Stimulated activated naive CD8-positive, alpha-beta T cell treated with anti-CD3 and anti-CD28 coated beads, Interleukin-15, amount 100 ng/mL, for 72 hours (primary cell): ENCODE data around the gene KCNMB1.
A peak's percentile ranks its signal among the peaks of the same experiment; 100 is the strongest.

Experiments
- ATAC-seq: fragments of 150-1000 bp; cut with Tn5 transposase; 2 replicates; pipeline ENCODE4 v1.10.0; 2021; ENCODE audit warnings: mild to moderate bottlenecking, moderate library complexity
- DNase-seq, 2 donors: peaks; one replicate each; pipeline ENCODE4 v3.0.0; 2021 to 2022
- H3K27ac Mint-ChIP-seq, 2 donors: one replicate each; pipeline ENCODE4 v1.8.0; 2022; ENCODE audit warnings: mild to moderate bottlenecking in 2 of 2, mixed read lengths in 2 of 2, moderate library complexity in 2 of 2
- H3K27me3 Mint-ChIP-seq: one replicate; pipeline ENCODE4 v1.8.0; 2022; ENCODE audit warnings: mixed read lengths
- H3K4me1 Mint-ChIP-seq: one replicate; pipeline ENCODE4 v1.8.0; 2022; ENCODE audit warnings: mild to moderate bottlenecking, mixed read lengths
- H3K4me3 Mint-ChIP-seq, 2 donors: one replicate each; pipeline ENCODE4 v1.8.0; 2022; ENCODE audit warnings: mild to moderate bottlenecking in 2 of 2, mixed read lengths in 2 of 2, moderate library complexity in 1 of 2
- H3K9me3 Mint-ChIP-seq, 2 donors: one replicate each; pipeline ENCODE4 v1.8.0; 2022; ENCODE audit warnings: mixed read lengths in 2 of 2

KCNMB1 gene

GRCh38 chr5:170423692-170424091 is 34.5 kb upstream of the KCNMB1 start:
- Mint-ChIP-seq H3K27me3 (peaks cover 16% of the 10 kb centered on the region), H3K4me1 (peaks cover 11% of the 10 kb centered on the region), H3K4me3 (no peak overlapping the region), H3K27ac (no peak overlapping the region), H3K9me3 (no peaks in the 10 kb centered on the region)
- DNase-seq (no peak), ATAC-seq (no peak)

- Mint-ChIP-seq H3K4me3 (no peak overlapping the region), H3K9me3 (no peaks in the 10 kb centered on the region), H3K4me1 (peaks cover 22% of the 10 kb centered on the region), H3K27me3 (peaks cover 7% of the 10 kb centered on the region), H3K27ac (no peak overlapping the region)
- DNase-seq: no peak
- no peak for ATAC-seq
Observed at GRCh38 chr5:170421826-170422225, 32.7 kb upstream of the KCNMB1 start.

- Mint-ChIP-seq H3K4me1 (peaks cover 22% of the 10 kb centered on the region), H3K9me3 (no peaks in the 10 kb centered on the region), H3K27me3 (peaks cover 7% of the 10 kb centered on the region), H3K4me3 (no peak overlapping the region), H3K27ac (no peak overlapping the region)
- ATAC-seq (peak; percentile 71), DNase-seq (peak; percentile 34 to 36)
Observed at GRCh38 chr5:170420806-170421412, 31.7 kb upstream of the KCNMB1 start.

GRCh38 chr5:170419643-170420042 is 30.5 kb upstream of the KCNMB1 start:
- ATAC-seq: no peak
- Mint-ChIP-seq H3K4me3 (no peak overlapping the region), H3K4me1 (peaks cover 22% of the 10 kb centered on the region), H3K27ac (no peak overlapping the region), H3K27me3 (peaks cover 7% of the 10 kb centered on the region), H3K9me3 (no peaks in the 10 kb centered on the region)
- no peak for DNase-seq

- peaks cover 22% of the 10 kb centered on the region for H3K4me1 Mint-ChIP-seq
Observed at GRCh38 chr5:170418736-170419135, 29.6 kb upstream of the KCNMB1 start.

GRCh38 chr5:170416526-170416925 is 27.4 kb upstream of the KCNMB1 start:
- ATAC-seq: no peak
- H3K27ac Mint-ChIP-seq: no peak overlapping the region
- H3K4me1 Mint-ChIP-seq: peaks cover 22% of the 10 kb centered on the region
- DNase-seq: no peak
- H3K9me3 Mint-ChIP-seq: no peaks in the 10 kb centered on the region
- H3K4me3 Mint-ChIP-seq: no peak overlapping the region
- no peaks in the 10 kb centered on the region for H3K27me3 Mint-ChIP-seq

More at GRCh38 chr5:170418736-170419135, 29.6 kb upstream of the KCNMB1 start:
- no peak for ATAC-seq
- Mint-ChIP-seq H3K27me3 (peaks cover 7% of the 10 kb centered on the region), H3K4me3 (no peak overlapping the region), H3K27ac (peak overlapping the region in 1 of 2 donors; percentile 22), H3K9me3 (no peaks in the 10 kb centered on the region)
- no peak for DNase-seq

- no peak for DNase-seq
- Mint-ChIP-seq H3K4me3 (no peak overlapping the region), H3K4me1 (peaks cover 16% of the 10 kb centered on the region), H3K27ac (no peak overlapping the region), H3K9me3 (no peaks in the 10 kb centered on the region), H3K27me3 (no peaks in the 10 kb centered on the region)
- no peak for ATAC-seq
Observed at GRCh38 chr5:170414786-170415185, 25.6 kb upstream of the KCNMB1 start.

GRCh38 chr5:170413897-170414296 is 24.7 kb upstream of the KCNMB1 start:
- Mint-ChIP-seq H3K27ac (no peak overlapping the region), H3K27me3 (no peaks in the 10 kb centered on the region)

GRCh38 chr5:170411100-170411499 is 21.9 kb upstream of the KCNMB1 start:
- ATAC-seq (no peak), DNase-seq (no peak)
- Mint-ChIP-seq H3K4me1 (no peaks in the 10 kb centered on the region), H3K9me3 (no peaks in the 10 kb centered on the region), H3K4me3 (no peak overlapping the region), H3K27me3 (no peaks in the 10 kb centered on the region), H3K27ac (no peak overlapping the region)

More at GRCh38 chr5:170413897-170414296, 24.7 kb upstream of the KCNMB1 start:
- Mint-ChIP-seq H3K9me3 (no peaks in the 10 kb centered on the region), H3K4me1 (peaks cover 13% of the 10 kb centered on the region), H3K4me3 (no peak overlapping the region)
- DNase-seq (no peak), ATAC-seq (no peak)

- DNase-seq: no peak
- Mint-ChIP-seq H3K9me3 (no peaks in the 10 kb centered on the region), H3K27ac (no peak overlapping the region), H3K4me1 (no peaks in the 10 kb centered on the region), H3K27me3 (no peaks in the 10 kb centered on the region), H3K4me3 (no peak overlapping the region)
- ATAC-seq: no peak
Observed at GRCh38 chr5:170410401-170410800, 21.2 kb upstream of the KCNMB1 start.

GRCh38 chr5:170408877-170409660 is 19.9 kb upstream of the KCNMB1 start:
- Mint-ChIP-seq H3K27me3 (no peaks in the 10 kb centered on the region), H3K4me1 (no peaks in the 10 kb centered on the region), H3K4me3 (no peak overlapping the region), H3K27ac (no peak overlapping the region), H3K9me3 (no peaks in the 10 kb centered on the region)
- DNase-seq (no peak), ATAC-seq (peak; percentile 34)

GRCh38 chr5:170408226-170408625 is 19.1 kb upstream of the KCNMB1 start:
- Mint-ChIP-seq H3K4me1 (no peaks in the 10 kb centered on the region), H3K9me3 (no peaks in the 10 kb centered on the region), H3K27ac (no peak overlapping the region), H3K4me3 (no peak overlapping the region), H3K27me3 (no peaks in the 10 kb centered on the region)
- ATAC-seq (no peak), DNase-seq (no peak)

- H3K4me1 Mint-ChIP-seq: no peaks in the 10 kb centered on the region
- no peak overlapping the region for H3K4me3 Mint-ChIP-seq
- H3K27ac Mint-ChIP-seq: no peak overlapping the region
- no peak for ATAC-seq
- no peak for DNase-seq
- H3K9me3 Mint-ChIP-seq: peaks cover 0 to 6% of the 10 kb centered on the region in 2 donors
- H3K27me3 Mint-ChIP-seq: no peaks in the 10 kb centered on the region
Observed at GRCh38 chr5:170407062-170407461, 17.9 kb upstream of the KCNMB1 start.

- H3K4me1 Mint-ChIP-seq: peaks cover under 1% of the 10 kb centered on the region
- DNase-seq (no peak), ATAC-seq (no peak)
- H3K27ac Mint-ChIP-seq: no peak overlapping the region
- H3K27me3 Mint-ChIP-seq: no peaks in the 10 kb centered on the region
- peaks cover 0 to 7% of the 10 kb centered on the region in 2 donors for H3K9me3 Mint-ChIP-seq
- no peak overlapping the region for H3K4me3 Mint-ChIP-seq
Observed at GRCh38 chr5:170405817-170406216, 16.6 kb upstream of the KCNMB1 start.

- H3K4me3 Mint-ChIP-seq: no peak overlapping the region
- peaks cover 8% of the 10 kb centered on the region for H3K4me1 Mint-ChIP-seq
- H3K9me3 Mint-ChIP-seq: peaks cover 0 to 7% of the 10 kb centered on the region in 2 donors
- no peak for DNase-seq
- no peak overlapping the region for H3K27ac Mint-ChIP-seq
- no peaks in the 10 kb centered on the region for H3K27me3 Mint-ChIP-seq
- ATAC-seq: no peak
Observed at GRCh38 chr5:170404398-170404797, 15.2 kb upstream of the KCNMB1 start.

GRCh38 chr5:170403675-170404074 is 14.5 kb upstream of the KCNMB1 start:
- H3K4me1 Mint-ChIP-seq: peaks cover 8% of the 10 kb centered on the region
- peaks cover 0 to 7% of the 10 kb centered on the region in 2 donors for H3K9me3 Mint-ChIP-seq
- no peaks in the 10 kb centered on the region for H3K27me3 Mint-ChIP-seq

More at GRCh38 chr5:170403675-170404074, 14.5 kb upstream of the KCNMB1 start:
- H3K27ac Mint-ChIP-seq: no peak overlapping the region
- DNase-seq (no peak), ATAC-seq (no peak)
- no peak overlapping the region for H3K4me3 Mint-ChIP-seq
